Erythroblast (primary cell): ENCODE data around the gene PKD1L1.

ENCODE experiments used
- GATA1 ChIP-seq: IDR thresholded peaks from 2 replicates; pipeline ENCODE4 v1.6.1; 2011; ENCODE audit warnings: low read depth, mild to moderate bottlenecking, control low read depth, low read length, moderate library complexity
- POLR2A ChIP-seq: IDR thresholded peaks from 2 replicates; pipeline ENCODE4 v1.6.1; 2011; ENCODE audit warnings: mild to moderate bottlenecking, low read length

GRCh38 chr7:47970761-47971160 is 22.5 kb upstream of the PKD1L1 start:
- TF ChIP-seq POLR2A = no peak
- TF ChIP-seq GATA1 = no peak
